A549 (cell line): Measurements from ENCODE around the gene SYNPR. TPM values are rescaled to one million over a fixed set of nuclear protein-coding genes. Genes with fewer than 3 reads are reported as not detected.

ENCODE experiments used
- ATAC-seq, 2 experiments: fragments of 200-7000 bp in 1 of 2; fragments of >200 bp in 1 of 2; cut with Nextera tagmentation in 1 of 2; cut with Tn5 transposase in 1 of 2; 3 replicates each; pipeline versions ENCODE4 v1.8.0 to v1.9.1; 2018 to 2020; ENCODE audit warnings: mild to moderate bottlenecking in 1 of 2, moderate library complexity in 1 of 2
- CTCF ChIA-PET: fragments of 300-600 bp; sonication (Branson Sonifier 250); formaldehyde crosslinking; extraction: SDS; loops from one replicate; lab custom pipeline; 2021; ENCODE audit warnings: antibody characterized with exemption, inconsistent platforms; lab: Yijun Ruan, JAX
- POLR2A ChIA-PET: fragments of 350-600 bp; formaldehyde crosslinking; extraction: SDS; loops from one replicate; lab custom pipeline; 2021; ENCODE audit warnings: antibody characterized with exemption, inconsistent platforms; lab: Yijun Ruan, JAX
- DNase-seq, 2 experiments: peaks; one replicate each; pipeline versions ENCODE4 v3.0.0 to v3.0.0-alpha.2; 2011 to 2016; ENCODE audit warnings: low read depth in 1 of 2, low spot score in 1 of 2
- FAIRE-seq: peaks from 2 replicates; lab custom pipeline; 2011; peaks lifted over from hg19 to GRCh38; lab: Jason Lieb, UNC
- H3K27ac ChIP-seq, 2 experiments: fragments of >200 bp; sonication (Bioruptor Twin); formaldehyde crosslinking; 3 replicates each; pipeline ENCODE4 v1.5.1; 2016 to 2017
- H3K4me1 ChIP-seq: fragments of >200 bp; sonication (Bioruptor Twin); formaldehyde crosslinking; 3 replicates; pipeline ENCODE4 v1.6.1; 2016
- H3K4me2 ChIP-seq: fragments of >200 bp; sonication (Bioruptor Twin); formaldehyde crosslinking; 3 replicates; pipeline ENCODE4 v1.6.1; 2016
- H3K4me3 ChIP-seq: fragments of >200 bp; sonication (Bioruptor Twin); formaldehyde crosslinking; 3 replicates; pipeline ENCODE4 v1.5.1; 2016
- H3K9me3 ChIP-seq: fragments of >200 bp; sonication (Bioruptor Twin); formaldehyde crosslinking; 3 replicates; pipeline ENCODE4 v1.6.1; 2016
- CBX8 ChIP-seq: fragments of 200-600 bp; sonication (generic); IDR thresholded peaks from 2 replicates; pipeline ENCODE4 v1.6.1; 2016
- CEBPB ChIP-seq, 2 experiments: fragments of >200 bp in 1 of 2; sonication (Bioruptor Twin) in 1 of 2; formaldehyde crosslinking in 1 of 2; IDR thresholded peaks; 2 replicates each; pipeline ENCODE4 v1.6.1; 2012 to 2016
- CHD2 ChIP-seq: fragments of 150-350 bp; IDR thresholded peaks from 2 replicates; pipeline ENCODE4 v1.6.1; 2014; ENCODE audit warnings: low read length; ENCODE audit not compliant: partially characterized antibody
- CHD4 ChIP-seq: fragments of 200-600 bp; sonication (generic); IDR thresholded peaks from 2 replicates; pipeline ENCODE4 v1.6.1; 2016; ENCODE audit warnings: antibody characterized with exemption, mild to moderate bottlenecking, borderline replicate concordance
- EHF ChIP-seq: fragments of 250-450 bp; sonication (Bioruptor Pico); IDR thresholded peaks from 2 replicates; pipeline ENCODE4 v1.5.0; 2020; ENCODE audit warnings: mild to moderate bottlenecking
- EHMT2 ChIP-seq: fragments of 200-600 bp; sonication (generic); IDR thresholded peaks from 2 replicates; pipeline ENCODE4 v1.6.1; 2016; ENCODE audit warnings: antibody characterized with exemption, low read depth, mild to moderate bottlenecking, moderate library complexity
- FOSB ChIP-seq: fragments of 250-450 bp; sonication (Bioruptor Pico); IDR thresholded peaks from 2 replicates; pipeline ENCODE4 v1.5.0; 2020; ENCODE audit warnings: mild to moderate bottlenecking, moderate library complexity
- FOSL2 ChIP-seq, 2 experiments: fragments of 450-650 bp in 1 of 2; fragments of >200 bp in 1 of 2; sonication (Bioruptor Twin) in 1 of 2; formaldehyde crosslinking; IDR thresholded peaks; 2 replicates each; pipeline versions ENCODE4 v1.5.0 to v1.6.1; 2016 to 2020; ENCODE audit warnings: mild to moderate bottlenecking in 1 of 2, moderate library complexity in 1 of 2
- FOXS1 ChIP-seq: fragments of 250-450 bp; sonication (Bioruptor Pico); IDR thresholded peaks from 2 replicates; pipeline ENCODE4 v1.5.0; 2020; ENCODE audit warnings: mild to moderate bottlenecking, moderate library complexity
- GATA3 ChIP-seq: IDR thresholded peaks from 2 replicates; pipeline ENCODE4 v1.6.1; 2012; ENCODE audit warnings: borderline replicate concordance
- HEYL ChIP-seq: fragments of 250-450 bp; sonication (Bioruptor Pico); IDR thresholded peaks from 2 replicates; pipeline ENCODE4 v1.8.0; 2021; ENCODE audit warnings: mild to moderate bottlenecking, moderate library complexity
- JUN ChIP-seq, 2 experiments: fragments of >200 bp; sonication (Bioruptor Twin); formaldehyde crosslinking; IDR thresholded peaks; 2 replicates in 1 of 2; 3 replicates in 1 of 2; pipeline ENCODE4 v1.6.1; 2016 to 2017
- JUNB ChIP-seq: fragments of >200 bp; sonication (Bioruptor Twin); formaldehyde crosslinking; IDR thresholded peaks from 2 replicates; pipeline ENCODE4 v1.6.1; 2016
- MAZ ChIP-seq: fragments of 150-350 bp; IDR thresholded peaks from 2 replicates; pipeline ENCODE4 v1.6.1; 2014; ENCODE audit warnings: antibody characterized with exemption, low read depth, low read length, borderline replicate concordance
- NFE2L2 ChIP-seq: fragments of 150-350 bp; conservative IDR thresholded peaks from 2 replicates; pipeline ENCODE4 v1.6.1; 2014; ENCODE audit warnings: low read length
- POLR2A ChIP-seq: IDR thresholded peaks from 2 replicates; pipeline ENCODE4 v1.6.1; 2012; ENCODE audit warnings: mild to moderate bottlenecking, low read length
- RAD21 ChIP-seq, 2 experiments: fragments of >200 bp in 1 of 2; sonication (Bioruptor Twin) in 1 of 2; formaldehyde crosslinking in 1 of 2; IDR thresholded peaks in 1 of 2; conservative IDR thresholded peaks in 1 of 2; 2 replicates in 1 of 2; 3 replicates in 1 of 2; pipeline ENCODE4 v1.6.1; 2012 to 2018; ENCODE audit warnings: inconsistent platforms in 1 of 2
- RARB ChIP-seq: fragments of 250-450 bp; sonication (Bioruptor Pico); IDR thresholded peaks from 2 replicates; pipeline ENCODE4 v1.8.0; 2021; ENCODE audit warnings: mild to moderate bottlenecking, moderate library complexity
- RCOR1 ChIP-seq: fragments of 150-350 bp; IDR thresholded peaks from 2 replicates; pipeline ENCODE4 v1.6.1; 2014; ENCODE audit warnings: antibody characterized with exemption, low read length, low read depth
- RFX5 ChIP-seq: fragments of 450-650 bp; IDR thresholded peaks from 2 replicates; pipeline ENCODE4 v1.7.1; 2014; ENCODE audit warnings: antibody characterized with exemption, mild to moderate bottlenecking, moderate library complexity
- SMC3 ChIP-seq: fragments of >200 bp; sonication (Bioruptor Twin); formaldehyde crosslinking; IDR thresholded peaks from 3 replicates; pipeline ENCODE4 v1.6.1; 2018; ENCODE audit warnings: inconsistent platforms
- TFCP2L1 ChIP-seq: fragments of 250-450 bp; sonication (Bioruptor Pico); IDR thresholded peaks from 2 replicates; pipeline ENCODE4 v1.5.0; 2021; ENCODE audit warnings: mild to moderate bottlenecking
- TP53 ChIP-seq: fragments of 250-450 bp; sonication (Bioruptor Pico); IDR thresholded peaks from 2 replicates; pipeline ENCODE4 v1.5.0; 2021; ENCODE audit warnings: mild to moderate bottlenecking, moderate library complexity
- ZC3H11A ChIP-seq: fragments of 450-650 bp; IDR thresholded peaks from 2 replicates; pipeline ENCODE4 v1.6.1; 2014; ENCODE audit warnings: antibody characterized with exemption, mild to moderate bottlenecking
- WGBS: methylation state at CpG from one replicate; pipeline ENCODE4 v1.1.6; 2017; ENCODE audit errors: missing lambda C conversion rate; 5-methylcytosine and 5-hydroxymethylcytosine counted together
- polyA plus RNA-seq, 4 experiments: library from polyadenylated mRNA; depleted of rRNA in 3 of 4; stranded (reverse); fragments of >200 nt; fragmentation: RNase III in 1 of 4; extraction: RNeasy Plus Mini Kit Qiagen cat#74134 plus additional on column Dnase treatment in 1 of 4; gene quantifications; 2 replicates in 3 of 4; 3 replicates in 1 of 4; pipeline ENCODE4 v1.2.3, GENCODE V29; 2011 to 2017
- TF ChIP-seq, protein P1 (sequence below): IDR thresholded peaks from 2 replicates; pipeline ENCODE4 v1.6.1; 2012; ENCODE audit warnings: low read depth, borderline replicate concordance
- TF ChIP-seq, protein P2 (sequence below): fragments of 200-600 bp; sonication (generic); IDR thresholded peaks from 2 replicates; pipeline ENCODE4 v1.6.1; 2016; ENCODE audit warnings: antibody characterized with exemption, mild to moderate bottlenecking, moderate library complexity
- TF ChIP-seq, protein P3 (sequence below): fragments of >200 bp; sonication (Bioruptor Twin); formaldehyde crosslinking; IDR thresholded peaks from 3 replicates; pipeline ENCODE4 v1.5.1; 2016
- TF ChIP-seq, protein P4 (sequence below): fragments of 150-350 bp; IDR thresholded peaks from 2 replicates; pipeline ENCODE4 v1.6.1; 2014; ENCODE audit warnings: low read depth, mild to moderate bottlenecking, low read length
- TF ChIP-seq, protein P5 (sequence below): IDR thresholded peaks from 2 replicates; pipeline ENCODE4 v1.6.1; 2012

Gene SYNPR
- polyA plus RNA-seq, 2 of the 4 experiments (the other 2 are of a cell fraction): not detected

DNA sequence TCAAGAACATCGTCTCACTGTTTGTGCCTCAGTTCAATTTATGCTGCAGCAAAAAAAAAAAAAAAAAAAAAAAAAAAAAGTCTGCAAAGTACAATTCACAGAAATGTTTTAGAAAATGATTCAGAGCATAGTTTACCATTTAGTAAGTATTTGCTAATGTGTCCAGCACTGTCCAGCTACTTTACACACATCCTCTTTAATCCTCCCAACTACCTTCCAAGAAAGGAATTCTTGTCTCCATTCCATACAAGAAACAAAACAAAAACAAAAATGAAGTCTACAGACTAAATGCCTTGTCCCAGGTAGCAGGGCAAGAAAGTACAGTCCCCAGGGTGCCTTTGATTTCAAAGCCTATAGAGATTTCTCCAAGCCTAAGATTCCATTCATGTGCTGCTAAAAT, 335.5 kb downstream of the SYNPR start:
- Histone ChIP-seq H3K9me3 (no peaks in the 10 kb centered on the region), H3K4me3 (no peak overlapping the region), H3K4me1 (no peaks in the 10 kb centered on the region), H3K4me2 (no peak overlapping the region), H3K27ac (no peak overlapping the region)
- CTCF ChIA-PET: no interaction called here
- no peak for DNase-seq
- ATAC-seq: no peak
- TF ChIP-seq ZC3H11A (no peak), TFCP2L1 (CRISPR knock-in tag) (no peak), RAD21 (conservative IDR thresholded peaks at IDR 0.05 in 1 of 2, IDR thresholded peaks at IDR 0.05 in 1 of 2) (no peak), POLR2A (no peak), FOXS1 (no peak), JUNB (no peak), HEYL (CRISPR knock-in tag) (no peak), JUN (IDR thresholded peaks at IDR 0.05) (no peak), CHD2 (no peak), FOSB (CRISPR knock-in tag) (no peak), MAZ (no peak), SMC3 (no peak), FOSL2 (IDR thresholded peaks at IDR 0.05) (no peak), FOSL2 (CRISPR knock-in tag; IDR thresholded peaks at IDR 0.05) (no peak), CEBPB (IDR thresholded peaks at IDR 0.05) (no peak), GATA3 (no peak), TP53 (CRISPR knock-in tag) (no peak), EHMT2 (no peak)
- TF ChIP-seq, protein P1, sequence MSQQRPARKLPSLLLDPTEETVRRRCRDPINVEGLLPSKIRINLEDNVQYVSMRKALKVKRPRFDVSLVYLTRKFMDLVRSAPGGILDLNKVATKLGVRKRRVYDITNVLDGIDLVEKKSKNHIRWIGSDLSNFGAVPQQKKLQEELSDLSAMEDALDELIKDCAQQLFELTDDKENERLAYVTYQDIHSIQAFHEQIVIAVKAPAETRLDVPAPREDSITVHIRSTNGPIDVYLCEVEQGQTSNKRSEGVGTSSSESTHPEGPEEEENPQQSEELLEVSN: no peak
- TF ChIP-seq, protein P2, sequence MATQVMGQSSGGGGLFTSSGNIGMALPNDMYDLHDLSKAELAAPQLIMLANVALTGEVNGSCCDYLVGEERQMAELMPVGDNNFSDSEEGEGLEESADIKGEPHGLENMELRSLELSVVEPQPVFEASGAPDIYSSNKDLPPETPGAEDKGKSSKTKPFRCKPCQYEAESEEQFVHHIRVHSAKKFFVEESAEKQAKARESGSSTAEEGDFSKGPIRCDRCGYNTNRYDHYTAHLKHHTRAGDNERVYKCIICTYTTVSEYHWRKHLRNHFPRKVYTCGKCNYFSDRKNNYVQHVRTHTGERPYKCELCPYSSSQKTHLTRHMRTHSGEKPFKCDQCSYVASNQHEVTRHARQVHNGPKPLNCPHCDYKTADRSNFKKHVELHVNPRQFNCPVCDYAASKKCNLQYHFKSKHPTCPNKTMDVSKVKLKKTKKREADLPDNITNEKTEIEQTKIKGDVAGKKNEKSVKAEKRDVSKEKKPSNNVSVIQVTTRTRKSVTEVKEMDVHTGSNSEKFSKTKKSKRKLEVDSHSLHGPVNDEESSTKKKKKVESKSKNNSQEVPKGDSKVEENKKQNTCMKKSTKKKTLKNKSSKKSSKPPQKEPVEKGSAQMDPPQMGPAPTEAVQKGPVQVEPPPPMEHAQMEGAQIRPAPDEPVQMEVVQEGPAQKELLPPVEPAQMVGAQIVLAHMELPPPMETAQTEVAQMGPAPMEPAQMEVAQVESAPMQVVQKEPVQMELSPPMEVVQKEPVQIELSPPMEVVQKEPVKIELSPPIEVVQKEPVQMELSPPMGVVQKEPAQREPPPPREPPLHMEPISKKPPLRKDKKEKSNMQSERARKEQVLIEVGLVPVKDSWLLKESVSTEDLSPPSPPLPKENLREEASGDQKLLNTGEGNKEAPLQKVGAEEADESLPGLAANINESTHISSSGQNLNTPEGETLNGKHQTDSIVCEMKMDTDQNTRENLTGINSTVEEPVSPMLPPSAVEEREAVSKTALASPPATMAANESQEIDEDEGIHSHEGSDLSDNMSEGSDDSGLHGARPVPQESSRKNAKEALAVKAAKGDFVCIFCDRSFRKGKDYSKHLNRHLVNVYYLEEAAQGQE: no peak
- WGBS: 0% methylated on average over 1 of the region's 1 CpG
- no peak for FAIRE-seq
- POLR2A ChIA-PET: no interaction called here

DNA sequence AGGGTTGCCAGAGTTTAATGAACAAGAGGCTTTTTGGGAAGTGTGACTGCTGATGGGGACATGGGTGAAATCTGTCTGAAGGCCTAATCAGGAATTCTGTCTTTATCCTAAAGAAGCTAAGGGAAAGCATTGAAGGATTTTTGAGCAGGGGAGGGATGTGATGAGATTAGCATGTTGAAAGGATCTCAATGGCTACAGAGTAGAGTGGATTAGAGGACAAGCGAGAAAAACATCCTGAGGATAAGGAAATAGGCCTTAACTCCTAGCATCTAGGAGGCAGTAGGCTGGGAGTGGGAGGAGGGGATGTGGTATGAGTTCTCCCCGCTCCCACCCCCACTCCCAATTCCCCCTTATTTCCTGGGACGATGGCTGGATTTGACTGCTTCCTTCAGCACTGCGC, 339.3 kb downstream of the SYNPR start:
- CTCF ChIA-PET: no interaction called here
- DNase-seq: no peak
- Histone ChIP-seq H3K9me3 (no peaks in the 10 kb centered on the region), H3K4me1 (no peaks in the 10 kb centered on the region), H3K4me2 (no peak overlapping the region), H3K27ac (no peak overlapping the region), H3K4me3 (no peak overlapping the region)
- POLR2A ChIA-PET: no interaction called here
- FAIRE-seq: no peak
- 29% methylated on average over 4 of the region's 4 CpGs for WGBS
- no peak for ATAC-seq
- no peak for TF ChIP-seq CHD2
- no peak for TF ChIP-seq RARB
- TF ChIP-seq CBX8: no peak
- no peak for TF ChIP-seq RCOR1
- TF ChIP-seq CHD4: no peak
- TF ChIP-seq, protein P2: no peak
- no peak for TF ChIP-seq NFE2L2
- TF ChIP-seq, protein P3, sequence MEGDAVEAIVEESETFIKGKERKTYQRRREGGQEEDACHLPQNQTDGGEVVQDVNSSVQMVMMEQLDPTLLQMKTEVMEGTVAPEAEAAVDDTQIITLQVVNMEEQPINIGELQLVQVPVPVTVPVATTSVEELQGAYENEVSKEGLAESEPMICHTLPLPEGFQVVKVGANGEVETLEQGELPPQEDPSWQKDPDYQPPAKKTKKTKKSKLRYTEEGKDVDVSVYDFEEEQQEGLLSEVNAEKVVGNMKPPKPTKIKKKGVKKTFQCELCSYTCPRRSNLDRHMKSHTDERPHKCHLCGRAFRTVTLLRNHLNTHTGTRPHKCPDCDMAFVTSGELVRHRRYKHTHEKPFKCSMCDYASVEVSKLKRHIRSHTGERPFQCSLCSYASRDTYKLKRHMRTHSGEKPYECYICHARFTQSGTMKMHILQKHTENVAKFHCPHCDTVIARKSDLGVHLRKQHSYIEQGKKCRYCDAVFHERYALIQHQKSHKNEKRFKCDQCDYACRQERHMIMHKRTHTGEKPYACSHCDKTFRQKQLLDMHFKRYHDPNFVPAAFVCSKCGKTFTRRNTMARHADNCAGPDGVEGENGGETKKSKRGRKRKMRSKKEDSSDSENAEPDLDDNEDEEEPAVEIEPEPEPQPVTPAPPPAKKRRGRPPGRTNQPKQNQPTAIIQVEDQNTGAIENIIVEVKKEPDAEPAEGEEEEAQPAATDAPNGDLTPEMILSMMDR: no peak
- no peak for TF ChIP-seq JUNB
- TF ChIP-seq, protein P4, sequence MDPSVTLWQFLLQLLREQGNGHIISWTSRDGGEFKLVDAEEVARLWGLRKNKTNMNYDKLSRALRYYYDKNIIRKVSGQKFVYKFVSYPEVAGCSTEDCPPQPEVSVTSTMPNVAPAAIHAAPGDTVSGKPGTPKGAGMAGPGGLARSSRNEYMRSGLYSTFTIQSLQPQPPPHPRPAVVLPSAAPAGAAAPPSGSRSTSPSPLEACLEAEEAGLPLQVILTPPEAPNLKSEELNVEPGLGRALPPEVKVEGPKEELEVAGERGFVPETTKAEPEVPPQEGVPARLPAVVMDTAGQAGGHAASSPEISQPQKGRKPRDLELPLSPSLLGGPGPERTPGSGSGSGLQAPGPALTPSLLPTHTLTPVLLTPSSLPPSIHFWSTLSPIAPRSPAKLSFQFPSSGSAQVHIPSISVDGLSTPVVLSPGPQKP: no peak
- no peak for TF ChIP-seq RFX5
- TF ChIP-seq, protein P5, sequence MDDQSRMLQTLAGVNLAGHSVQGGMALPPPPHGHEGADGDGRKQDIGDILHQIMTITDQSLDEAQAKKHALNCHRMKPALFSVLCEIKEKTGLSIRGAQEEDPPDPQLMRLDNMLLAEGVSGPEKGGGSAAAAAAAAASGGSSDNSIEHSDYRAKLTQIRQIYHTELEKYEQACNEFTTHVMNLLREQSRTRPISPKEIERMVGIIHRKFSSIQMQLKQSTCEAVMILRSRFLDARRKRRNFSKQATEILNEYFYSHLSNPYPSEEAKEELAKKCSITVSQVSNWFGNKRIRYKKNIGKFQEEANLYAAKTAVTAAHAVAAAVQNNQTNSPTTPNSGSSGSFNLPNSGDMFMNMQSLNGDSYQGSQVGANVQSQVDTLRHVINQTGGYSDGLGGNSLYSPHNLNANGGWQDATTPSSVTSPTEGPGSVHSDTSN: no peak
- TF ChIP-seq EHF (CRISPR knock-in tag): no peak
